OCI-LY3 (cell line): ENCODE data around the gene THBS2.

ENCODE experiments used
- H2AFZ ChIP-seq: fragments of 200-600, 300-600 bp; shearing (Covaris generic); 2 replicates; pipeline ENCODE4 v1.6.0; 2014; ENCODE audit warnings: antibody characterized with exemption, low read depth, low read length
- H3K27ac ChIP-seq: fragments of 200-600, 300-600 bp; sonication (generic); 2 replicates; pipeline ENCODE4 v1.5.1; 2014; ENCODE audit warnings: mild to moderate bottlenecking, low read length, moderate library complexity, mixed read lengths
- H3K27me3 ChIP-seq: fragments of 200-600, 300-600 bp; sonication (generic); 2 replicates; pipeline ENCODE4 v1.6.1; 2014; ENCODE audit warnings: low read depth, low read length, mixed read lengths
- H3K36me3 ChIP-seq: fragments of 200-600, 300-600 bp; sonication (generic); replicated peaks from 2 replicates; pipeline ENCODE3; 2014; ENCODE audit warnings: low read depth, low read length, mixed read lengths
- H3K4me1 ChIP-seq: fragments of 300-600, 200-600 bp; sonication (generic); 2 replicates; pipeline ENCODE4 v1.6.1; 2014; ENCODE audit warnings: low read length, mixed read lengths
- H3K4me2 ChIP-seq: fragments of 200-600, 300-600 bp; sonication (generic); 2 replicates; pipeline ENCODE4 v1.6.1; 2014; ENCODE audit warnings: low read length, mixed read lengths
- H3K4me3 ChIP-seq: fragments of 300-600, 200-600 bp; sonication (generic); 2 replicates; pipeline ENCODE4 v1.5.1; 2014; ENCODE audit warnings: antibody characterized with exemption, mild to moderate bottlenecking, low read length, moderate library complexity
- H3K79me2 ChIP-seq: fragments of 300-600, 200-600 bp; shearing (Covaris generic); 2 replicates; pipeline ENCODE4 v1.6.1; 2014; ENCODE audit warnings: mild to moderate bottlenecking, low read length, mixed read lengths
- H3K9ac ChIP-seq: fragments of 300-600, 200-600 bp; shearing (Covaris generic); 2 replicates; pipeline ENCODE4 v1.6.0; 2014; ENCODE audit warnings: mild to moderate bottlenecking, low read length, moderate library complexity
- H3K9me3 ChIP-seq: fragments of 200-600, 300-600 bp; shearing (Covaris generic); 2 replicates; pipeline ENCODE4 v1.6.1; 2014; ENCODE audit warnings: low read length, mixed read lengths; ENCODE audit not compliant: insufficient read depth
- H4K20me1 ChIP-seq: fragments of 200-600, 300-600 bp; sonication (generic); 2 replicates; pipeline ENCODE4 v1.6.1; 2016; ENCODE audit warnings: low read length, mixed read lengths; ENCODE audit not compliant: insufficient read depth
- EZH2phosphoT487 ChIP-seq: fragments of 200-600 bp; shearing (Covaris generic); IDR thresholded peaks from 2 replicates; pipeline ENCODE4 v1.6.1; 2018; ENCODE audit warnings: antibody characterized with exemption, mixed run types, low read depth
- TF ChIP-seq, protein P1 (sequence below): fragments of 200-600, 300-600 bp; sonication (generic); IDR thresholded peaks from 2 replicates; pipeline ENCODE4 v1.5.1; 2014; ENCODE audit warnings: antibody characterized with exemption, low read length, low read depth

The THBS2 gene

DNA sequence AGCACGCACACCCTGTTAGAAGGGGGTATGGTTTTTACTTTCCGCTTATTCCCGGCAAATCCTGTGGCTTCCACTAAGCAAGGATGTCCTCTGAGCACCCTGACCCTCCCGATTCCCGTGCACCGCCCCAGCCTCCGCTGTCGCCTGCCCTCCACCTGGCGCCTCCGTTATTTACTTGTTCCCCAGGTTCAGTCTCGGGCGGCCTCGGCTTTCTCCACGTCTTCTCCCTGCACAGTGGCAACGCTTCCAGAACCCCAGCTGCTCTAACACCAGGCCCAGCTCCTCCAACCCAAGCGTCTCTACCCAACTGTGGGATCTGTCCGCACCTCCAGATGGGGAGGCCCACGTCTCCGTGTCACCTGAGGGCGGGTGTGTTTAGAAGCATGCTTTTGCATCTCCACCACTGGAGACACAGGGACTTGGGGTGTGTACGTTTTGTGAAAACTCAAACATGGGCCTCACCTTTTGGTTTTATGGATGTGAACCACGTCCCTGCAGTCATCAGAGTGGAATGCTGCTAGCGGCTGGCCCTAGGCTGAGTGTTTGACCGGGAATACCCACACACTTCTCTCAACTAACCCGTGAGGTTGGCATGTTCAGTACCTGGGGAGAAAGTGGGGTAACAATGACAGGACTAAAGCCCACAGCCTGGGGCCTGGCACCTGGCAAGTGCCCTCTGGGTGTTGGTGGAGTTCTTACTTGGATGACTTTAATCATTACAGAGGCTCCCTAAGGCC is 79.9 kb downstream of the THBS2 start:
- H3K9ac ChIP-seq = no peak overlapping the region

GRCh38 chr6:169172946-169173345 is 80.7 kb downstream of the THBS2 start:
- Histone ChIP-seq H3K9ac (no peak overlapping the region), H3K79me2 (no peaks in the 10 kb centered on the region), H2AFZ (no peak overlapping the region), H3K4me1 (no peaks in the 10 kb centered on the region), H3K36me3 (no peaks in the 10 kb centered on the region), H3K27me3 (no peaks in the 10 kb centered on the region), H3K4me3 (no peak overlapping the region), H3K4me2 (no peak overlapping the region), H3K9me3 (no peaks in the 10 kb centered on the region), H3K27ac (no peak overlapping the region), H4K20me1 (no peaks in the 10 kb centered on the region)
- no peak for TF ChIP-seq EZH2phosphoT487
- TF ChIP-seq, protein P1, sequence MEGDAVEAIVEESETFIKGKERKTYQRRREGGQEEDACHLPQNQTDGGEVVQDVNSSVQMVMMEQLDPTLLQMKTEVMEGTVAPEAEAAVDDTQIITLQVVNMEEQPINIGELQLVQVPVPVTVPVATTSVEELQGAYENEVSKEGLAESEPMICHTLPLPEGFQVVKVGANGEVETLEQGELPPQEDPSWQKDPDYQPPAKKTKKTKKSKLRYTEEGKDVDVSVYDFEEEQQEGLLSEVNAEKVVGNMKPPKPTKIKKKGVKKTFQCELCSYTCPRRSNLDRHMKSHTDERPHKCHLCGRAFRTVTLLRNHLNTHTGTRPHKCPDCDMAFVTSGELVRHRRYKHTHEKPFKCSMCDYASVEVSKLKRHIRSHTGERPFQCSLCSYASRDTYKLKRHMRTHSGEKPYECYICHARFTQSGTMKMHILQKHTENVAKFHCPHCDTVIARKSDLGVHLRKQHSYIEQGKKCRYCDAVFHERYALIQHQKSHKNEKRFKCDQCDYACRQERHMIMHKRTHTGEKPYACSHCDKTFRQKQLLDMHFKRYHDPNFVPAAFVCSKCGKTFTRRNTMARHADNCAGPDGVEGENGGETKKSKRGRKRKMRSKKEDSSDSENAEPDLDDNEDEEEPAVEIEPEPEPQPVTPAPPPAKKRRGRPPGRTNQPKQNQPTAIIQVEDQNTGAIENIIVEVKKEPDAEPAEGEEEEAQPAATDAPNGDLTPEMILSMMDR = no peak

More for the DNA sequence above, 79.9 kb downstream of the THBS2 start:
- TF ChIP-seq EZH2phosphoT487 = no peak
- TF ChIP-seq, protein P1 = no peak
- H3K36me3 ChIP-seq = no peaks in the 10 kb centered on the region
- no peak overlapping the region for H3K4me3 ChIP-seq
- no peak overlapping the region for H2AFZ ChIP-seq
- no peak overlapping the region for H3K27ac ChIP-seq
- no peaks in the 10 kb centered on the region for H3K79me2 ChIP-seq
- H3K9me3 ChIP-seq = no peaks in the 10 kb centered on the region
- H4K20me1 ChIP-seq = no peaks in the 10 kb centered on the region
- no peaks in the 10 kb centered on the region for H3K4me1 ChIP-seq
- no peaks in the 10 kb centered on the region for H3K27me3 ChIP-seq
- H3K4me2 ChIP-seq = no peak overlapping the region

GRCh38 chr6:169172456-169172855 is 81.2 kb downstream of the THBS2 start:
- H3K36me3 ChIP-seq = no peaks in the 10 kb centered on the region
- H3K27ac ChIP-seq = no peak overlapping the region
- H3K9ac ChIP-seq = no peak overlapping the region
- no peaks in the 10 kb centered on the region for H4K20me1 ChIP-seq
- no peak overlapping the region for H3K4me3 ChIP-seq
- no peak overlapping the region for H3K4me2 ChIP-seq
- no peak overlapping the region for H2AFZ ChIP-seq
- H3K27me3 ChIP-seq = no peaks in the 10 kb centered on the region
- TF ChIP-seq EZH2phosphoT487 = no peak
- TF ChIP-seq, protein P1 = no peak
- no peaks in the 10 kb centered on the region for H3K79me2 ChIP-seq
- H3K4me1 ChIP-seq = no peaks in the 10 kb centered on the region
- no peaks in the 10 kb centered on the region for H3K9me3 ChIP-seq

GRCh38 chr6:169171951-169172350 is 81.7 kb downstream of the THBS2 start:
- no peaks in the 10 kb centered on the region for H3K27me3 ChIP-seq
- H3K79me2 ChIP-seq = no peaks in the 10 kb centered on the region
- H3K4me1 ChIP-seq = no peaks in the 10 kb centered on the region
- H3K4me3 ChIP-seq = no peak overlapping the region
- H3K4me2 ChIP-seq = no peak overlapping the region
- no peak overlapping the region for H3K9ac ChIP-seq
- no peak overlapping the region for H2AFZ ChIP-seq
- no peaks in the 10 kb centered on the region for H4K20me1 ChIP-seq
- H3K9me3 ChIP-seq = no peaks in the 10 kb centered on the region
- TF ChIP-seq, protein P1 = no peak
- no peak for TF ChIP-seq EZH2phosphoT487
- H3K36me3 ChIP-seq = no peaks in the 10 kb centered on the region
- no peak overlapping the region for H3K27ac ChIP-seq
